HG03045 (cell line): Measurements from ENCODE around the gene ARAF.
A peak's percentile ranks its signal among the peaks of the same experiment; 100 is the strongest.
"Not testable (repeated sequence)": the region's sequence is repeated elsewhere in the genome, so short reads cannot be mapped to it uniquely, and the experiment has no call there.

Experiments
- ATAC-seq: cut with Tn5 transposase; IDR thresholded peaks from one replicate; pipeline ENCODE4 v1.9.1; 2021; ENCODE audit warnings: mild to moderate bottlenecking, moderate library complexity; ENCODE audit not compliant: unreplicated experiment

The ARAF gene

DNA sequence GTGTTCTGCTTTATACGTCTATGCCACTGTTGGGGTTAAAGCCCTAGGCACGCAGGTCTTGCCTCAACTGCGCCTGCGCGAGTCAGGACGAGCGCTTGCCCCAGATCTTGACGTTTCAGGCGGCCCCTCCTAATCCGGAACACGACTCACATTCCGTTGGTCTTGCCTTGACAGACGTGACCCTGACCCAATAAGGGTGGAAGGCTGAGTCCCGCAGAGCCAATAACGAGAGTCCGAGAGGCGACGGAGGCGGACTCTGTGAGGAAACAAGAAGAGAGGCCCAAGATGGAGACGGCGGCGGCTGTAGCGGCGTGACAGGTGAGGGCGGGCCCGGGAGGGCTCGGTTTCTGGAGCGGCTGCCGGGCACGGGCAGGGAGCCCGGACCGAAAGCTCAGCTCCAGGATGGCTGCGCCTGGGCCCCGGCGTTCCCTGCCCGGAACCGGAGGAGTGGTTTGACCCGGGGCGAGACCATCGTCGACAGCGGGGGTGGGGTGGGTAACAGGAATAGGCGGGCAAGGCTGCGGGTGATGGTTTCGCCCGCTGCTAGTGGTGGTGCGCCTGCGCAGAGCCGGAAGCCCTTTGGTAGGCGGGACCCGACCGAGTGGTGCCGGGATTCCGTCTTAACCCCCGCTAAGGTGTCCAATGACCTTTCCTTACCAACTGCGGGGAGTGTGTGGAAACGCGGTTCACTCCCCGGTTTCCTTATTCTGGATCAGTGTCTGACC is at the start of gene ARAF:
Gene ARAF, plus strand, starts transcription at position 272 of the 725 bp plus-strand sequence. CDS start 1,763 bp downstream, outside the sequence.
- peak; percentile 87 for ATAC-seq

DNA sequence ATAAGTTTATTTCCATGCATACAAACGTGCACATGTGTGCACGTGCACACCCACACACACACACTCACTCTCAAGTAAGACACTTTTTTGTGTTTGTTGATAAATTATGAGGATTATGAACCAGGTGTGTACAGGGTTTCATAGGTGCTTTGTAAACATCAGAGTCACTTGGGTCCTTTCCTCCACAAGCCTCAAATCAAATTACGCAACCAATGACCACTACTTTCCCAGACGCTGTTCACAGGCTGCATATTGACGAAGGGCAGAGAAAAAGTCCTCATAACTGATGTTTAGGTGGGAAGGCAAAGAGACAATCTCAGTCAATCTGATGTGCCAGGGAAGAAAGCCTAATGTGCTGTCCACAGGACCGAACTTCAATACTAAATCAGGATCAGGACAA is 48.6 kb upstream of the ARAF start:
- not testable (repeated sequence) for ATAC-seq

- peak; percentile 60 for ATAC-seq
These were observed 47.7 kb upstream of the ARAF start for GRCh38 chrX:47513034-47513965.

DNA sequence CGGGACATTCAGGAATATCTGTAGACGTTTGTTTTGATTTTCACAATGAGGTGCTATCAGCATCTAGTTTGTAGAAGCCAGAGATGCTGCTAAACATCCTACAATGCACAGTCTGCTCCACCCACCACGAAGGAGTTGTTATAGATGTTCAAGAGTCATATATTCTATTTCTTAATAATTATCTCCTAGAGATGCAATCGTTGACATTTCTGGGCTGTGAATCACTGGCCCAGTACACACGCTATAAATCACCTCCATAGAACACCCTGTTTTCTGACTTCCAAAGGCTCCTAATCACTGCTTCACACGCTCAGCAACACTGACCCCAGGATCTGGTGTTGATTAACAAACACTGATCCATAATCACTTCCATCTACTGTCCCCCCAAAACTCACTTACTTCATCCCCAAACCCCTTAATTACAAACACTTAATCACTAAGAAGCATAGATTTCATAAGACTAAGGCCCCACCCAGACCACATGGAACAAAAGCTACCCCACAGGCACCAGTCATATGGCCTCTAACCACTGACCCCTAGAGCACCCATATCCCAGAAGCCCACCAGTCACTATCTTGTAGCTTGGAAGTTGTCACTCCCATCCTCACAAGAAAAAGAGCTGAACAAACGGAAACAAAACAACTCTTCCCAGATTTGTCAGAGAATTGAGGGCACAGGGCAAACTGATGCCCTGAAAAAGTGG is 46.3 kb upstream of the ARAF start:
- no peak for ATAC-seq

DNA sequence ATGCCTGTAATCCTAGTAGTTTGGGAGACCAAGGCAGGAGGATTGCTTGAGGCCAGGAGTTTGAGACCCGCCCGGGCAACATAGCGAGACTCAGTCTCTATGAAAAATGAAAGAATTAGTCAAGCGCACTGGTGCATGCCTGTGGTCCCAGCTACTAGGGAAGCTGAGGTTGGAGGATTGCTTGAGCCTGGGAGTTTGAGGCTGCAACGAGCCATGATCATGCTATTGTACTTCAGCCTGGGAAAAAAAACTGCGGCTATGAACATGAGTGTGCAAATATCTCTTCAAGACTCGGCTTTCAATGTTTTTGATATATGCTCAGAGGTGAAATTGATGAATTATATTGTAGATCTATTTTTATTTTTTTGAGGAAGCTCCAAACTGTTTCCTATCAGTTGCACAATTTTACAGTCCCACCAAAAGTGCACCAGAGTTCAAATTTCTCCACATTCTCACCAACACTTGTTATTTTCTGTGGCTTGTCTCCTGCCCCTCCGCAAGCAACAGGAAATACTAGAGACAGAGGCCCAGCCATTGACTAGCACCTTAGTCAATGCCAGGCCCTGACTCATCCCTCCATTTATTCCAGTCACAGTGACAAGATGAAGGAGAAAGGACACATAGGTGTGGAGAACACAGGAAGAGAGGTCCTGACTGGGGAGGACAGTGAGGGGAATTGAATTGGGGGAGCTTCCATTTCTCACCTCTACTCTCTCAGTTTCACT is 44.9 kb upstream of the ARAF start:
- ATAC-seq = no peak

GRCh38 chrX:47518144-47518543 is 42.9 kb upstream of the ARAF start:
- no peak for ATAC-seq

DNA sequence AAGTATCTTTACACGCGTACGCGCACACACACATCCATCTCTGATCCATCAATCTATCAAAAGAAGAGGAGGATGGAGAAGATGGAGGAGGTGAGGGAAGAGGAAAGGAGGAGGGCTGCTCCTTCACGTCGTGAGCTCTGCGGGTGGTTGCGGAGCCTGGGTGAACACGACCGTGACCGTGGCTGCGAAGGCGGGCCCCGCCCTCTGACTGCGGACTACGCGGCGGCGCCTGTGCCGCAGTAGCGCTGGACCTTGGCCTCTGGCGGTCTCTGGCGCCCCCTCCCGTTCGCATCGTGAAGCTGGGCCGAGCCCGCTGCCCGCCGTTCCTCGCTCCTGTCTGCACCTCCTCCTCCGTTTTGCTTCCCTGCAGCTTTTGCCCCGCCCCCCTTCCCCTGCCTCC is 37.7 kb upstream of the ARAF start:
- ATAC-seq = peak; percentile 91

DNA sequence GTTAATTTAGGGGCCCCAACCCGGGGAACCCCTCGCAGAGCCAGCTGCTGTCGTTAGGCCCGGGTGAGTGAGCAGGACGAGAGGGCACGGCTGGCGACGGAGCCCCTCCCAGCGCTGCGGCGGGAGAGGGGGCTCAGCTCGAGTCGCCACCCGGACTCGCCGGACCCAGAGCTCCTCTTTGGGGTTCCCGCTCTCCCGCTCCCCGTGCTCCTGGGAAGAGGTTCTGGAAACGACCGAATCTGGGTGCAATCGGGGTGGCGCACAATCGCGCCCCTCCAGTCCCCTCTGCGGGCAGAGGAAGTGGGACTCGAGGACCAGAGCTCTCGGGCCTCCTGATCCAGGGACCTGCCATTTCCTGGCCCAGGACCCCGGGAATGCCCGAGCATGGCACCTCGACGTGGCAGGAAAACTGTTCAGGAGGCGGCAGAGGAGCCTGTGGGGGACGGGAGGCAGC is 37.3 kb upstream of the ARAF start:
- peak; percentile 31 for ATAC-seq

GRCh38 chrX:47529548-47529947 is 31.5 kb upstream of the ARAF start:
- no peak for ATAC-seq

- no peak for ATAC-seq
These were observed 31.0 kb upstream of the ARAF start for GRCh38 chrX:47530049-47530448.

GRCh38 chrX:47539860-47540259 is 21.1 kb upstream of the ARAF start:
- ATAC-seq = no peak

DNA sequence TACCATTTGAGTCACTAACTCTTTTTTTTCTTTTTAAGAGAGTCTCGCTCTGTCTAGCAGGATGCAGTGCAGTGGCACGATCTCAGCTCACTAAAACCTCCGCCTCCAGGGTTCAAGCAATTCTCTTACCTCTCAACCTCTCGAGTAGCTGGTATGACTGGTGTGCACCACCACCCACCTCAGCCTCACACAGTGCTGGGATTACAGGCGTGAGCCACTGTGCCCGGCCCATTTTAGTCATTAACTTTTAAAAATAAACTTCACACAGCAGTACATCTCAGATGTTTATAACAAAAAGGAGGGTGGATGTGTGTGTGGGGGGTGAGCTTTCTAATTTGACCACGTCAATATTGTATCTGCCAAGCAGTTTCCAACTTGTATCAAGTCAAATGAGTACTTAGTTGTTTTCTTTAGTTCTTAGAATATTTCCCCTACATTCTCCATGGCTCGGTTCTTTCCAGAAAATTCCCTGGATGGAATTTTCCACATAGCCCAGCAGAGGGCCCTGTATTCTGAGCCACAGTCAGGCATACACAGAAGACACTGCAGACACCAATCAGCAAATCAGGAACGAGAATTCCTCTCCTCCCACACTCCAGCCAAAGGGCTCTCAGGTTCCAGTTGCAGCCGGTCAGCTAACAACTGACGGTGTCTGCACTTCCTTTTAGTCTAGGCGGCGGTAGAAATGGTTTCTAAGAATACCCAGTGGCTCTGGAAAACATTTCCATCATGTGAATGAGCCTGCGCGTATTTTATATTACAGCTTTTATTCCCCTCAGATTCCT is 20.1 kb upstream of the ARAF start:
- ATAC-seq = no peak

GRCh38 chrX:47543496-47543895 is 17.5 kb upstream of the ARAF start:
- ATAC-seq = no peak

DNA sequence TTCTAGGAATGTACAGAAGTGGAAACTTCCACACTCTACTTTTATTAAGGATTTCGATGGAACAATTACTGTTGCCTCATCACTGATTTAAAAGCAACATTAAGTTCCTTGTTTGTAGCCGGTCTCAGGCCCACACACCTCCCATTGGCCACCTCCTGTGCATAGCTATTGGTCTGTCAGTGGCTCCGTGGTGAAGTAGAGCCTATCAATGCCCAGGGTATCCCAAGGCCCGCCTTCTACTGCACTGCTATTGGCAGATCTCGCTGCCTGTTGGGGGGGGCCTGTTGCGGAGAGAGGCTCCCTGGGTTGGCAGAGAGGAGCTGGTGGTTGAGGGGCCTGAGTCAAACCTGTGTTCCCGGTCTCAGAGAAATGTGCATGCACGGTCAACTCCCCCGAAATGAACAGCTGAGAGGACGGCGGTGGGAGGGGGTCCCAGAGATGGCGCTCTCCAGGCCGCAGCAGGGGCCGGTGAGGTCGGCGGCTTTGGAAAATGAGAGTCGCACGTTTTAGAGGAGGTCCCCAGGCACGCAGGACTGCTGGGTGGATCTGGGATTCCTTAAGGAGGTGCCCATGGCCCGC is 4.9 kb upstream of the ARAF start:
- peak; percentile 94 for ATAC-seq

DNA sequence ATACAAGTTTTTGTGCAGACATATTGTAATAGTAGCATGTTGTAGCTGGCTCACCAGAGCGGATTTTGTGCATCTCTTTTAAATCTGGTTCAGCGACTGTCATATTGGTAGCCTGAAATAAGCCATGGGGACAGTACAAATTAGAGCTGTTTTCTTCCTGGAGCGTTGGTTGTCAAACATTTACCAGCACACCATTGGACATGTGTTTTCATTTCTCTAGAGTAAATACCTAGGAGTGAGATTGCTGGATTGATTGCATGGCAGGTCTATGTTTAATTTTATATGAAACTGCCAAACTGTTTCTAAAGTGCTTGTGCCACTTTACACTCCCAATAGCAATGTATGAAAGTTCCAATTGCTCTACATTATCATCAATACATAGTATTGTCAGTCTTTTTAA is 2.6 kb upstream of the ARAF start:
- ATAC-seq = no peak

- ATAC-seq = no peak
These were observed 649 bp upstream of the ARAF start for GRCh38 chrX:47560179-47560933.

DNA sequence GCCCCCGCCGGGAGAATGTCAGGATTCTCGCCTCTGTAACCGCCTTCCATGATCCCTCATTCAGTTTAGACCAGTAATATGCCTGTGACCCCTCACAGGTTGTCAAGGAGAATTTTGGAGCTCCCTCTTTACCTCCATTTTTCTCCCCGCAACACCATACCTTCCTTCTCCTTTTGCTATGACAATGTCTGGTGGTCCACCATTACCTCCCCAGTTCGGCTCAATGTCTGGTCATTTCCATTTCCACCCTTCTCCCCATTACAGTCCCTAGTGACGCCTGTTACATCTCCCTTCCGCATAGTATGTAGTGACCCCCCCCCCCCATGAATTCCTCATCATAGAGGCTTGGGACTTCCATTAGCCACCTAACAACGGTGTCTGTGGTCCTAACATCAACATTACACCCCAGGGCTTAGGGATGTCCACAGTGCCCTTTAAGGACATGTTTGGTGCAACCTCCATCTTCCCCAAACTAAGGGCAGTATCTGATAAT is 700 bp downstream of the ARAF start:
- no peak for ATAC-seq

- no peak for ATAC-seq
These were observed 1.7 kb downstream of the ARAF start for GRCh38 chrX:47562615-47563243.
